ENCODE results near the gene SULT4A1.

- TF ChIP-seq CTCF (IDR thresholded peaks at IDR 0.05) (no peak), POLR2A (IDR thresholded peaks at IDR 0.05) (no peak)
Measured at GRCh38 chr22:43854121-43854785, 8.1 kb downstream of the SULT4A1 start.

Measured in thyroid gland (tissue), 4 donors.